Mucosa of descending colon (tissue), 3 donors: ENCODE results near the gene LIPG. TPM values are rescaled to one million over a fixed set of nuclear protein-coding genes. Genes with fewer than 3 reads are reported as not detected.
A peak's percentile ranks its signal among the peaks of the same experiment; 100 is the strongest.
"Not testable (repeated sequence)": the region's sequence is repeated elsewhere in the genome, so short reads cannot be mapped to it uniquely, and the experiment has no call there.

Source experiments
- ATAC-seq: fragments of 200-7000 bp; cut with Tn5 transposase; one replicate; pipeline ENCODE4 v1.9.1; 2020; ENCODE audit warnings: mild to moderate bottlenecking, moderate library complexity
- DNase-seq, 3 donors: peaks; one replicate each; pipeline ENCODE4 v3.0.0-alpha.2; 2020
- H3K36me3 ChIP-seq: fragments of 200-600 bp; one replicate; pipeline ENCODE4 v1.8.0; 2021; ENCODE audit warnings: low read depth, mild to moderate bottlenecking
- H3K4me1 ChIP-seq: fragments of 200-600 bp; one replicate; pipeline ENCODE4 v1.8.0; 2021; ENCODE audit warnings: low read depth, mild to moderate bottlenecking
- H3K4me3 ChIP-seq: fragments of 200-600 bp; one replicate; pipeline ENCODE4 v1.8.0; 2021; ENCODE audit warnings: mild to moderate bottlenecking
- H3K9me3 ChIP-seq: fragments of 200-600 bp; one replicate; pipeline ENCODE4 v1.8.0; 2021; ENCODE audit warnings: mild to moderate bottlenecking
- CTCF ChIP-seq: fragments of 200-600 bp; IDR thresholded peaks from one replicate; pipeline ENCODE4 v1.8.0; 2022; ENCODE audit warnings: antibody characterized with exemption, mild to moderate bottlenecking
- intact Hi-C, 2 donors: fragments of 100-400 bp; cut with DNase I in 1 of 2; cut with micrococcal nuclease in 1 of 2; formaldehyde crosslinking; loops; one replicate each; pipeline versions ENCODE4 v1.11.0 to v1.11.1; 2022; cut with DNase I, micrococcal nuclease
- long read RNA-seq, 2 donors: library from polyadenylated mRNA; unstranded; transcript quantifications; one replicate each; pipeline ENCODE4 v2.0.0, GENCODE V29; 2019 to 2021
- total RNA-seq, 3 donors: library from RNA; stranded (reverse); fragmentation: NEBNext Ultra II Directional in 2 of 3; extraction: Animal tissue kit (Norgen Biotek cat#: 25700) in 2 of 3; gene quantifications; one replicate each; pipeline versions ENCODE4 v1.2.1 to v1.2.4, GENCODE V29; 2021 to 2023
- donor health status: DM: no; HTN: no; CAD: no; lungs with moderate emphysema.
- donor health status: DM: no; HTN: no; CAD: no.
- donor health status: DM: no; HTN: yes; CAD: no.

Gene LIPG
- total RNA-seq = 10 to 100 TPM; 13.3 to 42.0 (median 13.8) TPM
- long read RNA-seq, donor 1, full-length matches to known transcripts = 2 of 2 reads
- long read RNA-seq, donor 1, partial matches to known transcripts = 0 of 2 reads
- long read RNA-seq, donor 1, other reads (novel, unspliced or antisense) = 0 of 2 reads
- long read RNA-seq, donor 2 = 0 reads

- intact Hi-C loops = no loop called here
- no peak for TF ChIP-seq CTCF
- Histone ChIP-seq H3K4me3 (peak within 1 kb of the TSS; percentile 14), H3K9me3 (no peaks in the 10 kb centered on the region), H3K36me3 (no peaks in the 10 kb centered on the region), H3K4me1 (peaks cover 25% of the 10 kb centered on the region)
- peak; percentile 87 for ATAC-seq
- DNase-seq = peak; percentile 81 to 90 (median 84)
These were observed at the start of gene LIPG for GRCh38 chr18:49561289-49562193. Gene LIPG (plus strand): TSS chr18:49562057. CDS start chr18:49562309, 252 bp downstream.

- DNase-seq, H3K36me3 ChIP-seq, H3K4me1 ChIP-seq, H3K9me3 ChIP-seq, intact Hi-C loops, ATAC-seq, H3K4me3 ChIP-seq: not testable (repeated sequence)
These were observed 49.0 kb upstream of the LIPG start for GRCh38 chr18:49512876-49513275.

GRCh38 chr18:49514577-49514976 lies 47.3 kb upstream of the LIPG start:
- DNase-seq (peak in 2 of 3 donors; percentile 43 to 57), ATAC-seq (peak; percentile 95)
- Histone ChIP-seq H3K4me3 (no peak overlapping the region), H3K9me3 (no peaks in the 10 kb centered on the region), H3K4me1 (no peaks in the 10 kb centered on the region), H3K36me3 (no peaks in the 10 kb centered on the region)
- no peak for TF ChIP-seq CTCF
- intact Hi-C loops = no loop called here

GRCh38 chr18:49515003-49515402 lies 46.9 kb upstream of the LIPG start:
- H3K4me1 ChIP-seq, H3K36me3 ChIP-seq, H3K4me3 ChIP-seq, ATAC-seq, DNase-seq, H3K9me3 ChIP-seq, intact Hi-C loops: not testable (repeated sequence)

GRCh38 chr18:49515516-49515915 lies 46.3 kb upstream of the LIPG start:
- intact Hi-C loops = no loop called here
- Histone ChIP-seq H3K4me3 (no peak overlapping the region), H3K9me3 (no peaks in the 10 kb centered on the region), H3K4me1 (no peaks in the 10 kb centered on the region), H3K36me3 (no peaks in the 10 kb centered on the region)
- DNase-seq = no peak
- no peak for ATAC-seq
- no peak for TF ChIP-seq CTCF

- Histone ChIP-seq H3K9me3 (no peaks in the 10 kb centered on the region), H3K4me3 (no peak overlapping the region), H3K36me3 (no peaks in the 10 kb centered on the region), H3K4me1 (no peaks in the 10 kb centered on the region)
- ATAC-seq (no peak), DNase-seq (no peak)
- TF ChIP-seq CTCF = no peak
- intact Hi-C loops = no loop called here
These were observed 44.4 kb upstream of the LIPG start for GRCh38 chr18:49517483-49517882.
